Measurements from ENCODE around the gene KNTC1. TPM values are rescaled to one million over a fixed set of nuclear protein-coding genes. Genes with fewer than 3 reads are reported as not detected.
A peak's percentile ranks its signal among the peaks of the same experiment; 100 is the strongest.
"Not testable (repeated sequence)": the region's sequence is repeated elsewhere in the genome, so short reads cannot be mapped to it uniquely, and the experiment has no call there.

The KNTC1 gene
- total RNA-seq, 4 donors from 2014 or later = 21.3 to 80.0 (median 28.2) TPM

DNA sequence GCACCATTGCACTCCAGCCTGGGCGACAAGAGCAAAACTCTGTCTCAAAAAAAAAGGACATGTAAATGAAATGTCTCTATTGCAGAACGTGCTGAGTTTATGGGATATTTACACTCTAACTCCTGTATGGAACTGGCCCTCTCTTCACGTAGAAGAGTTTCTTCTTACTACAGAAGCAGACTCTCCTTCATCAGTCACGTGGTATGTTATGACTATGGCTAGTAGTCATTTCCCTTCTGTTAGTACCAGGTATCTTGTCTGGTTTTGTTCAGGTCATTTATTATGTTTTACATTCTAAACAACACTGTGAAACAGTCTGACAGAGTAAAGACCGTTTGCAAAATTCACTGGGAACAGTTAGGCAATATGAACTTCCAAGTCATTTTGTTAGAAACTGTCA, 20.3 kb downstream of the KNTC1 start:
- no peak for TF ChIP-seq POLR2A (IDR thresholded peaks at IDR 0.05)
- TF ChIP-seq, protein P1, sequence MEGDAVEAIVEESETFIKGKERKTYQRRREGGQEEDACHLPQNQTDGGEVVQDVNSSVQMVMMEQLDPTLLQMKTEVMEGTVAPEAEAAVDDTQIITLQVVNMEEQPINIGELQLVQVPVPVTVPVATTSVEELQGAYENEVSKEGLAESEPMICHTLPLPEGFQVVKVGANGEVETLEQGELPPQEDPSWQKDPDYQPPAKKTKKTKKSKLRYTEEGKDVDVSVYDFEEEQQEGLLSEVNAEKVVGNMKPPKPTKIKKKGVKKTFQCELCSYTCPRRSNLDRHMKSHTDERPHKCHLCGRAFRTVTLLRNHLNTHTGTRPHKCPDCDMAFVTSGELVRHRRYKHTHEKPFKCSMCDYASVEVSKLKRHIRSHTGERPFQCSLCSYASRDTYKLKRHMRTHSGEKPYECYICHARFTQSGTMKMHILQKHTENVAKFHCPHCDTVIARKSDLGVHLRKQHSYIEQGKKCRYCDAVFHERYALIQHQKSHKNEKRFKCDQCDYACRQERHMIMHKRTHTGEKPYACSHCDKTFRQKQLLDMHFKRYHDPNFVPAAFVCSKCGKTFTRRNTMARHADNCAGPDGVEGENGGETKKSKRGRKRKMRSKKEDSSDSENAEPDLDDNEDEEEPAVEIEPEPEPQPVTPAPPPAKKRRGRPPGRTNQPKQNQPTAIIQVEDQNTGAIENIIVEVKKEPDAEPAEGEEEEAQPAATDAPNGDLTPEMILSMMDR (IDR thresholded peaks at IDR 0.05) = no peak
- DNase-seq = no peak
- Histone ChIP-seq H3K9me3 (no peaks in the 10 kb centered on the region), H3K4me3 (no peak overlapping the region), H3K27ac (no peak overlapping the region), H3K27me3 (no peaks in the 10 kb centered on the region), H3K36me3 (peaks cover 0 to 22% (median 0%) of the 10 kb centered on the region in 3 donors), H3K4me1 (no peaks in the 10 kb centered on the region)

DNA sequence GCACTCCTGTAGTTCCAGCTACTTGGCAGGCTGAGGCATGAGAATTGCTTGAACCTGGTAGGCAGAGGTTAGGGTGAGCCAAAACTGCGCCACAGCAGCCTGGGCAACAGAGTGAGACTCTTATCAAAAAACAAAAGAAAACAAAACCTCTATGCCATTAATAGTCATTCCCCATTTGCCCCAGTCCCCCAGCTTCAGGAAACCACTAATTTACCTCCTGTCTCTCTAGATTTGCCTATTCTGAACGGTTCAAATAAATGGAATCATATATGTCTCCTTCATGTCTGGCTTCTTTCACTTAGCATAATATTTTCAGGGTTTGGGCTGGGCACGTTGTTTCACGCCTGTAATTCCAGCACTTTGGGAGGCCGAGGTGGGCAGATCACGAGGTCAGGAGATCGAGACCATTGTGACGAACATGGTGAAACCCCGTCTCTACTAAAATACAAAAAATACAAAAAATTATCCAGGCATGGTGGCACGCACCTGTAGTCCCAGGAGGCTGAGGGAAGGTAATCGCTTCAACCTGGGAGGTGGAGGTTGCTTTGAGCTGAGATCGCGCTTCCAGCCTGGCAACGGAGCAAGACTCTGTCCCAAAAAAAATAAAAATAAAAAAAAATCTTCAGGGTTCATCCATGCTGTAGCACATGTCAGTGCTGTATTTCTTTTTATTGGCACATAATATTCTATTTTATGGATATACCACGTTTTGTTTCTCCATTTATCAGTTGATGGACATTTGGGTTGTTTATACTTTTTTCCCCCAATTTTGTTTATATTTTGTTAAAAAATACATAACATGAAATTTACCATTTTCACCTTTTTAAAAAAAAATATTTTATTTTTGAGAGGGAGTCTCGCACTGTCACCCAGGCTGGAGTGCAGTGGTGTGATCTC, 31.9 kb downstream of the KNTC1 start:
- H3K4me3 ChIP-seq = no peak overlapping the region
- H3K27me3 ChIP-seq = no peaks in the 10 kb centered on the region

DNA sequence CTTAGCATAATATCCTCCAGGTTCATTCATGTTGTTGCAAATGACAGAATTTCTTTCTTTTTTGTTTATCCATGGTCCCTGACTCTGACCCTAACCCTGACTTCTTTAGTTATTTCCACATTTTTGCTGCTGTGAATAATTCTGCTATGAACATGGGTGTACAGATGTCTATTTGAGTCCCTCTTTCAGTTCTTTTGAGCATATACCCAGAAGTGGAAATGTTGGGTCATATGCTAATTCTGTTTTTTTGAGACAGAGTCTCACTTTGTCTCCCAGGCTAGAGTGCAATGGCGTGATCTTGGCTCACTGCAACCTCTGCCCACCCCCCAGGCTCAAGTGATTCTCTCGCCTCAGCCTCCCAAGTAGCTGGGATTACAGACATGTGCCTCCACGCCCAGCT, 33.1 kb downstream of the KNTC1 start:
- H3K4me3 ChIP-seq = no peak overlapping the region
- H3K9me3 ChIP-seq = no peaks in the 10 kb centered on the region
- no peaks in the 10 kb centered on the region for H3K4me1 ChIP-seq
- peaks cover 0 to 29% (median 0%) of the 10 kb centered on the region in 3 donors for H3K36me3 ChIP-seq
- H3K27ac ChIP-seq = peak overlapping the region in 1 of 4 donors; percentile 51
- no peak for TF ChIP-seq POLR2A (IDR thresholded peaks at IDR 0.05)
- TF ChIP-seq, protein P1 (IDR thresholded peaks at IDR 0.05) = no peak
- DNase-seq = no peak
- no peaks in the 10 kb centered on the region for H3K27me3 ChIP-seq

More for the DNA sequence above, 31.9 kb downstream of the KNTC1 start:
- peaks cover 0 to 29% (median 0%) of the 10 kb centered on the region in 3 donors for H3K36me3 ChIP-seq
- DNase-seq = no peak
- H3K4me1 ChIP-seq = no peaks in the 10 kb centered on the region
- TF ChIP-seq, protein P1 (IDR thresholded peaks at IDR 0.05) = no peak
- TF ChIP-seq POLR2A (IDR thresholded peaks at IDR 0.05) = no peak
- no peaks in the 10 kb centered on the region for H3K9me3 ChIP-seq
- H3K27ac ChIP-seq = peak overlapping the region in 1 of 4 donors; percentile 57

DNA sequence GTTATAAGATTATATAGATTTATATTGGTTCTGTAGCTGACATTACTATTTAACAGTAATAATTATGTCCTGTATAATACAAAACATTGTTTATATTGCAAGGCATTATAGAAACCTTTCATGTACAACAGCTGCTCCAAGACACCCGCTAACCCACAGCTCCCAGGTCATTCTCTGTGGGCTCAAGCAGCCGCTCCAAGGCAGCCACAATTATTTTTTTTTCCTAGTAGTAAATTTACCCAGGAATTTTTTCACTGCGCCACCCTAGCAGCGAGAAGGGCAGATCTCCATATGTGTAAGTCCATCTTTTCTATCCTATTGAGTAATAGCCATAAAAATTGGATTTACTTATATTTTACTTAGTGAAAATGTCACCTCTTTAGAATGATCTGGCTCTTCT, 36.3 kb downstream of the KNTC1 start:
- no peak for TF ChIP-seq POLR2A (IDR thresholded peaks at IDR 0.05)
- TF ChIP-seq, protein P1 (IDR thresholded peaks at IDR 0.05) = no peak
- no peaks in the 10 kb centered on the region for H3K9me3 ChIP-seq
- H3K27me3 ChIP-seq = no peaks in the 10 kb centered on the region
- no peaks in the 10 kb centered on the region for H3K4me1 ChIP-seq
- H3K27ac ChIP-seq = no peak overlapping the region
- H3K4me3 ChIP-seq = no peak overlapping the region
- H3K36me3 ChIP-seq = peaks cover 0 to 22% (median 0%) of the 10 kb centered on the region in 3 donors
- no peak for DNase-seq

DNA sequence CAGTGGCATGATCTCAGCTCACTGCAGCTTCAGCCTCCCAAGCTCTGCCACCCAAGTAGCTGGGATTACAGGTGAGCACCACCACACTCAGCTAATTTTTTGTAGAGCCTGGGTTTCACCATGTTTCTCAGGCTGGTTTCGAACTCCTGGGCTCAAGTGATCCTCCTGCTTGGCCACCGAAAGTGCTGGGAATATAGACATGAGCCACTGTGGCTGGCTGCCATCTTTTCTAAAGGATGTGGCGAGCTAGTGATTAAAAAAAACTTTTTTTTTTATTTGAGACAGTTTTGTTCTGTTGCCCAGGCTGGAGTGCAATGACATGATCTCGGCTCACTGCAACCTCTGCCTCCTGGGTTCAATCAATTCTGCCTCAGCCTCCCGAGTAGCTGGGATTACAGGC, 39.8 kb downstream of the KNTC1 start:
- H3K4me3 ChIP-seq, DNase-seq, H3K4me1 ChIP-seq, H3K27ac ChIP-seq, H3K27me3 ChIP-seq, H3K9me3 ChIP-seq: not testable (repeated sequence)
- peaks cover 0 to 16% (median 0%) of the 10 kb centered on the region in 3 donors for H3K36me3 ChIP-seq

DNA sequence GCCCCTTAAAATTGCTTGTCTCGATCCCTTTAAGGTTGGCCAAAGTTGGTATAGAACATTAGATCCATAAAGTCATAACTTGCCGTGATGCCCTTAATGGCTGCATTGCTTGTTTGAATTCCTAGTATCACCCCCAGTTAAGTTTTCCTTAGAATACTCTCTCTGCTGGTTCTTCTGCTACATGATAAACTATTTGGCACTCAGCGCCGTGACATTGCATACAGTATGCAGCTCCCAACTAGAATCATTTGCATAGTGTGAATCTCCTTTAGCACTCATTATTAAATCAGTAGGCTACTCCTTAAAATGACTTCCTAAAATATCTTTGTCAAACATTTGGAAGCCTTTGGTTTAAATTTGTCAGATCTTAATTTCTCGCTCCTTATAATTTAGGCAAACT, 42.2 kb downstream of the KNTC1 start:
- H3K4me1 ChIP-seq = no peaks in the 10 kb centered on the region
- H3K27ac ChIP-seq = no peak overlapping the region
- H3K9me3 ChIP-seq = no peaks in the 10 kb centered on the region
- H3K36me3 ChIP-seq = peaks cover 0 to 14% (median 0%) of the 10 kb centered on the region in 3 donors
- DNase-seq = no peak
- H3K27me3 ChIP-seq = no peaks in the 10 kb centered on the region
- H3K4me3 ChIP-seq = no peak overlapping the region
- TF ChIP-seq, protein P1 (IDR thresholded peaks at IDR 0.05) = no peak
- TF ChIP-seq POLR2A (IDR thresholded peaks at IDR 0.05) = no peak

DNA sequence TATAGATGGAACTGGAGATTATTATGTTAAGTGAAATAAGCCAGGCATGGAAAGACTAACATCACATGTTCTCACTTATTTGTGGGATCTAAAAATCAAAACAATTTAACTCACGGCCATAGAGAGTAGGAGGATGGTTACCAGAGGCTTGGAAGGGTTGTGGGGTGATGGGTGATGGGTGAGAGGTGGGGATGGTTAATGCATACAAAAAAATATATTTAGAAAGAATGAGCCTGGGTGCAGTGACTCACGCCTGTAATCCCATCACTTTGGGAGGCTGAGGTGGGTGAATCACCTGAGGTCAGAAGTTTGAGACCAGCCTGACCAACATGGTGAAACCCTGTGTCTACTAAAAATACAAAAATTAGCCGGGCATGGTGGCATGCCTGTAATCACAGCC, 43.0 kb downstream of the KNTC1 start:
- H3K4me1 ChIP-seq, DNase-seq, H3K27ac ChIP-seq, H3K9me3 ChIP-seq, H3K27me3 ChIP-seq, H3K4me3 ChIP-seq: not testable (repeated sequence)
- H3K36me3 ChIP-seq = peaks cover 0 to 21% (median 0%) of the 10 kb centered on the region in 3 donors
